ENCODE measurements around the gene REC114.

Gene REC114

GRCh38 chr15:73607843-73608242 is 164.9 kb downstream of the REC114 start:
- no peak for DNase-seq

DNA sequence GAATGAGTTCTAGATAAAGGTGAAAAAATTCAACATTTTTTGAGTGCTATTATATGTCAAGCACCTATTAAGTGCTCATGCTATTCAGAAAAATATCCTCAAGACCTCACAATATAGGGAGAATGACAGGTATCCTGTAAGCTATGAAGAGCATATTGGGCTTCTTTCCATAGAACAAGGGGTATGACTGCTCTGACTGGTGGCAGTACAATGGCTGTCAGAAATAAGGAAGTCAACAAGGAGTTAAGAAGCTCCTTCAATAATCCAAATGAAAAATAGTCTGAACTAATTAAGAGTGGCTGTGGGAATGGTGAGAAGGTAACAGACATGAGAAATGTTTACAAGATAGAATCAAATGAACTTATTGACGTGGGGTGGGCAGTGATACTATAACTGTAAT is 165.5 kb downstream of the REC114 start:
- no peak for DNase-seq

GRCh38 chr15:73608941-73609340 is 166.0 kb downstream of the REC114 start:
- peak; percentile 85 for DNase-seq
